Muscle layer of duodenum (tissue), 2 donors: ENCODE data around the gene CCL24.
"Not testable (repeated sequence)": the region's sequence is repeated elsewhere in the genome, so short reads cannot be mapped to it uniquely, and the experiment has no call there.

Experiments
- H3K27ac ChIP-seq: one replicate; pipeline ENCODE4 v1.7.0; 2013; ENCODE audit warnings: mild to moderate bottlenecking, low read length
- H3K27me3 ChIP-seq: one replicate; pipeline ENCODE4 v1.7.0; 2013; ENCODE audit warnings: low read depth, mild to moderate bottlenecking, control low read depth, low read length
- H3K36me3 ChIP-seq, 2 donors: one replicate each; pipeline ENCODE4 v1.7.0; 2013; ENCODE audit warnings: low read length in 2 of 2, control low read depth in 1 of 2, mild to moderate bottlenecking in 1 of 2; ENCODE audit not compliant: insufficient read depth in 2 of 2, control insufficient read depth in 1 of 2
- H3K4me1 ChIP-seq, 2 donors: one replicate each; pipeline ENCODE4 v1.7.0; 2013; ENCODE audit warnings: low read length in 2 of 2, mild to moderate bottlenecking in 2 of 2, control low read depth in 1 of 2, moderate library complexity in 1 of 2; ENCODE audit not compliant: insufficient read depth in 2 of 2, control insufficient read depth in 1 of 2
- H3K4me3 ChIP-seq, 2 donors: one replicate each; pipeline ENCODE4 v1.7.0; 2013; ENCODE audit warnings: low read length in 2 of 2, low read depth in 1 of 2, mild to moderate bottlenecking in 1 of 2
- H3K9me3 ChIP-seq, 2 donors: one replicate each; pipeline ENCODE4 v1.7.0; 2013; ENCODE audit warnings: low read length in 2 of 2, control low read depth in 1 of 2, mild to moderate bottlenecking in 1 of 2; ENCODE audit not compliant: control insufficient read depth in 1 of 2
- donor health status: healthy.

Gene CCL24

DNA sequence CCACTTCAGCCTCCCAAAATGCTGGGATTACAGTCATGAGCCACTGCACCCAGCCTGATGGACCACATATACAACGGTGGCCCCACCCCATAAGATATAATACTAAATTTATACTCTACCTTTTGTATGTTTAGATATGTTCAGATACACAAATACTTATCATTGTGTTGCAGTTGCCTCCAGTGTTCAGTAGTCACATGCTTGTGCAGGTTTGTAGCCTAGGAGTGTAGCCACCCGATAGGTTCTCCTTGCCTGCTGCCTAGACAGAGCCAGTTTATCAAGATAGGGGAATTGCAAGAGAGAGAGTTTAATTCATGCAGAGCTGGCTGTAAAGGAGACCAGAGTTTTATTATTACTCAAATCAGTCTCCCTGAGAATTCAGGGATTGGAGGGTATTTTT, 9.6 kb downstream of the CCL24 start:
- H3K4me1 ChIP-seq: no peaks in the 10 kb centered on the region
- H3K9me3 ChIP-seq: peaks cover 6 to 24% of the 10 kb centered on the region in 2 donors
- no peak overlapping the region for H3K27ac ChIP-seq
- no peaks in the 10 kb centered on the region for H3K27me3 ChIP-seq
- H3K36me3 ChIP-seq: no peaks in the 10 kb centered on the region
- no peak overlapping the region for H3K4me3 ChIP-seq

GRCh38 chr7:75802552-75802821, 11.1 kb downstream of the CCL24 start:
- peaks cover 6 to 20% of the 10 kb centered on the region in 2 donors for H3K9me3 ChIP-seq
- H3K27ac ChIP-seq: no peak overlapping the region
- H3K36me3 ChIP-seq: no peaks in the 10 kb centered on the region
- H3K4me3 ChIP-seq: no peak overlapping the region
- no peaks in the 10 kb centered on the region for H3K4me1 ChIP-seq
- H3K27me3 ChIP-seq: no peaks in the 10 kb centered on the region

GRCh38 chr7:75798770-75799169, 14.8 kb downstream of the CCL24 start:
- no peaks in the 10 kb centered on the region for H3K9me3 ChIP-seq
- no peaks in the 10 kb centered on the region for H3K27me3 ChIP-seq
- no peak overlapping the region for H3K4me3 ChIP-seq
- no peak overlapping the region for H3K27ac ChIP-seq
- no peaks in the 10 kb centered on the region for H3K4me1 ChIP-seq
- H3K36me3 ChIP-seq: no peaks in the 10 kb centered on the region

DNA sequence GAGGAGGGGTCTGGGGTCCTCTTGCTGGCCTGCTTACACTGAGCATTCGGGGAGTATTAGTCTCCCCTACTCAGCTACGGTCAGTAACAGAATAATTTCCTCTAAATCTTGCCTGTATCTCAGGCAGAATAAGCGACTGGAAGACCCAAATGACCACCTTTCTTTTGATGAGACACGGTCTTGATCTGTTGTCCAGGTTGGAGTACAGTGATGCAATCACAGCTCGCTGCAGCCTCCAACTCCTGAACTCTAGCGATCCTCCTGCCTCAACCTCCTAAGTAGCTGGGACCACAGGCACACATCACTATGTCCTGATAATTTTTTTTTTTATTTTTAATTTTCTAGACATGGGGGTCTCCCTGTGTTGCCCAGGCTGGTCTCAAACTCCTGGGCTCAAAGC, 17.2 kb downstream of the CCL24 start:
- Histone ChIP-seq H3K9me3 (no peaks in the 10 kb centered on the region), H3K27ac (no peak overlapping the region), H3K4me3 (no peak overlapping the region), H3K4me1 (no peaks in the 10 kb centered on the region), H3K36me3 (no peaks in the 10 kb centered on the region), H3K27me3 (no peaks in the 10 kb centered on the region)

DNA sequence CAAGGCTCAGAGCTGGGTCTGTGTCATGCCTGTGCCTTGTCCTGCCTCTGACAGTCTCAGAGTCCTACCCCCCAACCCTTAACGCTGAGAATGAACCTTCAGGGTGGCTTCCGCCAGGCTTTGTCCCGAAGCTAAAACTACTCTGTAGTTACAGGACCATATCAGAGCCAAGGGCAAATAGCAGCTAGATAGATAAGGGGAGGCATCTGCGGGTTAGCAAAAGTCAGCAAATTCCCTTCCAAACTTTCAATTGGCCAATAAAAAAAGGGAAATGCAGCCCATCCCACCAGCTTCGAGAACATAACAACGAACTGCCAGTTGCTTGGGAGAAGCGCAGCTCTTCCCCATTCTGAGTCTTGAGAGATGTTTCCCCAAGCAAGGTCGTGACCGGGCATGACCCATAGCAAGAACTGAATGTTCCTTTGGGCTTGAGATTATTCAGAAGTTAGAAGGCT, 17.7 kb downstream of the CCL24 start:
- Histone ChIP-seq H3K36me3 (no peaks in the 10 kb centered on the region), H3K4me1 (no peaks in the 10 kb centered on the region), H3K4me3 (no peak overlapping the region), H3K27ac (no peak overlapping the region), H3K27me3 (no peaks in the 10 kb centered on the region), H3K9me3 (no peaks in the 10 kb centered on the region)

- Histone ChIP-seq H3K4me1 (no peaks in the 10 kb centered on the region), H3K36me3 (no peaks in the 10 kb centered on the region), H3K9me3 (no peaks in the 10 kb centered on the region), H3K27ac (no peak overlapping the region), H3K27me3 (no peaks in the 10 kb centered on the region), H3K4me3 (no peak overlapping the region)
Observed at GRCh38 chr7:75793676-75794075, 19.9 kb downstream of the CCL24 start.

DNA sequence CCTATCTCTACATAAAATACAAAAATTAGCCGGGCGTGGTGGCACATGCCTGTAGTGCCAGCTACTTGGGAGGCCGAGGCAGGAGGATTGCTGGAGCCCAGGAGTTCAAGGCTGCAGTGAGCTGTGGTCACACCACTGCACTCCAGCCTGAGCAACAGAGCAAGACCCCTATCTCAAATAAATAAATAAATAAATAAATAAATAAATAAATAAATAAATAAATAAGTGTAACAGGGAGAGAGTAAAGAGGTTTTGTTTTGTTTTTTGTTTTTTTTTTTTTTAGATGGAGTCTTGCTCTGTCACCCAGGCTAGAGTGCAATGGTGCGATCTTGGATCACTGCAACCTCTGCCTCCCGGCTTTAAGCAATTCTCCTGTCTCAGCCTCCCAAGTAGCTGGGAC, 21.0 kb downstream of the CCL24 start:
- H3K27me3 ChIP-seq, H3K27ac ChIP-seq, H3K4me3 ChIP-seq, H3K9me3 ChIP-seq, H3K4me1 ChIP-seq, H3K36me3 ChIP-seq: not testable (repeated sequence)

DNA sequence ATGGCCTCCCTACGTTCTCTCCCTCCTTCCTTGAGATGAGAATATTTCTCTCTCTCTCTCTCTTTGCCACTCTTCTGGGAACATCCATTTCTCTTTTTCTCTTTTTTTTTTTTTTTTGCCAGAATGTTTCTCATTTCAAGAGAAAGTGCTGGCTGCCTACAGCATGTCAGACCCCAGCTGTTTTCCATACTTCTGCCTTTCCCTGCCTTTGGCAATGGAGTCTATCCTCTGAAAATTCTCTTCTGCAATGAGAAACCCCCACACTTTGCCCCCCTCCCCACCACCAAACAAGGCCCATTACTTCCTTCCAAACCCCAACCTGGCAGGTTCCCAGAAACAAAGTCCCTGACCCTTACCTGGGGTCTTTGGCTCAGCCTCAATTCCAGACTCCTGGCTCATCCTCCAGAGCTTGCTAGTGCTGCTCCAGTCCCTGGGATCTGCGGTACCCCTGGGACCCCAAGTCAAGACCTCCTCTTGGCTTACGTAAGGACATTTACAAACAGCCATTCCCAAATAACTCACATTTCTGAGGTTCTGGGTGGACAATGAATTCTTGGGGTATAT, 24.2 kb downstream of the CCL24 start:
- H3K27me3 ChIP-seq: no peaks in the 10 kb centered on the region
- no peak overlapping the region for H3K27ac ChIP-seq
- no peaks in the 10 kb centered on the region for H3K9me3 ChIP-seq
- H3K36me3 ChIP-seq: no peaks in the 10 kb centered on the region
- H3K4me1 ChIP-seq: no peaks in the 10 kb centered on the region
- H3K4me3 ChIP-seq: no peak overlapping the region

- not testable (repeated sequence) for H3K4me3 ChIP-seq, H3K27me3 ChIP-seq, H3K4me1 ChIP-seq, H3K27ac ChIP-seq, H3K36me3 ChIP-seq, H3K9me3 ChIP-seq
Observed at GRCh38 chr7:75788154-75788847, 25.3 kb downstream of the CCL24 start.

DNA sequence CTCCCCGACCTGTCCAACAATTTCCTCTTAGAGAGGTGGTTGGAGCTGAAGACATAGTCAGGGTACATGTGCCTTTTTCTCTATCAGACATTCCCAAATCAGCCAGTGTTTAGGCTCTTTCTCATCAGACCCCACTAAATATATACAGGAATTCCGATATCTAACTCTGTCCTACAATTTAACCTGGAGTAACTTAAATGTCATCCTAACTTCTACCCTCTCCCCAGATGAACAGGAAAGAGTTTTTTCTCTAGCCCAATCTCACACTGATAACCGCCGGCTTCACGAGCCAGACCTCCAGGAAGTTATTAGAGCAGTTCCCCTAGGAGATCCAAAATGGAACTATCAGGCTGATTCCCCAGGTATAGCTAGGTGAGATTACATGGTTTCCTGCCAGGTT, 30.5 kb downstream of the CCL24 start:
- not testable (repeated sequence) for H3K27ac ChIP-seq, H3K4me3 ChIP-seq, H3K9me3 ChIP-seq, H3K27me3 ChIP-seq, H3K4me1 ChIP-seq, H3K36me3 ChIP-seq

DNA sequence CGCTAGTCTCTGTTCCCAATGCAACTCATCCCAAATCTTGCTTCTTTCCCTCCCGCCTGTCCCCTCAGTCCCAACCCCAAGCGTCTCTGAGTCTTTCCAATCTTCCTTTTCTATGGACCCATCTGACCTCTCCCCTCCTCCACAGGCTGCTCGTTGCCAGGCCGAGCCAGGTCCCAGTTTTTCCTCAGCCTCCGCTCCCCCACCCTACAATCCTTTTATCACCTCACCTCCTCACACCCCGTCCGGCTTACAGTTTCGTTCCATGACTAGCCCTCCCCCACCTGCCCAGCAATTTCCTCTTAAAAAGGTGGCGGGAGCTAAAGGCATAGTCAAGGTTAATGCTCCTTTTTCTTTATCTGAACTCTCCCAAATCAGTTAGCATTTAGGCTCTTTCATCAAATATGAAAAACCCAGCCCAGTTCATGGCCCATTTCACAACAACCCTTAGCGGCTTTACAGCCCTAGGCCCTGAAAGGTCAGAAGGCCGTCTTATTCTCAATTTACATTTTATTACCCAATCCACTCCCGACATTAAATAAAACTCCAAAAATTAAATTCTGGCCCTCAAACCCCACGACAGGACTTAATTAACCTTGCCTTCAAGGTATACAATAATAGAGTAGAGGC, 32.8 kb downstream of the CCL24 start:
- H3K4me3 ChIP-seq, H3K4me1 ChIP-seq, H3K36me3 ChIP-seq, H3K27ac ChIP-seq, H3K27me3 ChIP-seq, H3K9me3 ChIP-seq: not testable (repeated sequence)

DNA sequence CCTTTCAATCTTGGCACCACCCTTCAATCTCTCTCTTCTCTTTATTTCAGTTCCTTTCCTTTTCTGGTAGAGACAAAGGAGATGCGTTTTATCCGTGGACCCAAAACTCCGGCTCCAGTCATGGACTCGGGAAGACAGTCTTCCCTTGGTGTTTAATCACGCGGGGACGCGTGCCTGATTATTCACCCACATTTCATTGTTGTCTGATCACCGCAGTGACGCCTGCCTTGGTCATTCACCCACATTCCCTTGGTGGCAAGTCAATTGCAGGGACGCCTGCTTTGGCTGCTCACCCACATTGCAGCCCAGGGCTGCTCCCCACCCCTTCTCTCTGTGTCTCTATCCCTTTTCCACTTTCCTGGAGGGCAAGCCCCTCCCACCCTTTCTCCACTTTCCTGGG, 34.1 kb downstream of the CCL24 start:
- not testable (repeated sequence) for H3K9me3 ChIP-seq, H3K4me3 ChIP-seq, H3K27me3 ChIP-seq, H3K4me1 ChIP-seq, H3K27ac ChIP-seq, H3K36me3 ChIP-seq
